Activated T-cell treated with anti-CD3 and anti-CD28 coated beads, Interleukin-2, amount 50 U/mL, for 1 hour (primary cell): ENCODE measurements around the gene CCDC148.
"Not testable (repeated sequence)": the region's sequence is repeated elsewhere in the genome, so short reads cannot be mapped to it uniquely, and the experiment has no call there.

Source experiments
- DNase-seq: peaks from one replicate; pipeline ENCODE4 v3.0.0-alpha.2; 2020

CCDC148 gene

DNA sequence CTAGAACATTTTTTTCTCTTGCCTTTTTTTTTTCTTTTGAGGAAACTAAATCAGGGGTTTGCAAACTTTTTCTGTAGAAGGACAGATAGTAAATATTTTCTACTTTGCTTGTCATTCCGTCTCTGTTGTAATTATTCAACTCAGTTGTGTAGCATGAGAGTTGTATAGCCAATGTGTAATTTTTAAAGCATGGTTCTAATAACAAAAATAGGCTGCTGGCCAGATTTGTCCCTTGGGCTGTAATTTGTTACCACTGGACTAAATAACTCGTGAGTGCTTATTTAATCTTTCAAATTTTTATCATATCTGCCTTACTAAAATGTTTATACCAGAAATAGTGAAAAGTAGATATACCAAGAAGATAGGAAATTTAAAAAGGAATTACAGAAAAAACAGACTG is 43.0 kb downstream of the CCDC148 start:
- no peak for DNase-seq

- no peak for DNase-seq
Observed at GRCh38 chr2:158412206-158412605, 44.3 kb downstream of the CCDC148 start.

- DNase-seq, result no peak
Observed at GRCh38 chr2:158411748-158412147, 44.8 kb downstream of the CCDC148 start.

DNA sequence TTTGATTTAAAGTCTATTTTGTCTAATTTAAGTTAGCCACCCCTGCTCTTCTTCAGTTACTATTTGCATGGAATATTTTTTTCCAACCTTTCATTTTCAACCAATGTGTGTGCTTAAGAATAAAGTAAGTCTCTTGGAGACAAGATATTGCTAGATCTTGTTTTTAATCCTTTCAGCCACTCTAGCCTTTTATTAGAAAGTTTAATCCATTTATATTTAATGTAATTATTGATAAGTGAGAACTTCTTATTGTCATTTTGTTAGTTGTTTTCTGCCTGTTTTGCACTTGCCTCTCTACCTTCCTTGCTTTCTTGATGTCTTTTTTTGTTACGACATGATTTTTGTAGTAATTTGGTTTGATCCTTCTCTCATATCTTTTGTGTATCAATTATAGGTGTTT is 46.4 kb downstream of the CCDC148 start:
- no peak for DNase-seq

DNA sequence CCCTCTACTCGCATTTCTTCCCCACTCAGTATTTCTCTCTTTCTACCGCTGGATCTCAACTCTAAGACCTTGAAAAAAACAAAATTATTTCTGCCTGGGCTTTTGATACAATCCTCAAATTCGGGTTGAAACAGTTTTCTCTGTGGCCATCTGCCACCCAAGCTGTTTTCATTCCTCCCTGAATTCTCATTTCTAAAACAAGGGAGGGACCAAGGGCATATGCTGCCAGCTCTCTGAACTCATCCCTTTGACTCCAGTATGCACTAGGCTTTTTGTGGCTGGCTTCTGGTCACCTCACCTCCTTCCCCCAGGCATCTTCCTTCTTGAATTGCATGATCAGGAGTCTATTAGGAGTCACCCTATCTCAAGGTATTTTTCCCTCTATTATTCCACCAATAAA is 49.5 kb downstream of the CCDC148 start:
- no peak for DNase-seq

- no peak for DNase-seq
Observed at GRCh38 chr2:158405341-158405740, 51.2 kb downstream of the CCDC148 start.

DNA sequence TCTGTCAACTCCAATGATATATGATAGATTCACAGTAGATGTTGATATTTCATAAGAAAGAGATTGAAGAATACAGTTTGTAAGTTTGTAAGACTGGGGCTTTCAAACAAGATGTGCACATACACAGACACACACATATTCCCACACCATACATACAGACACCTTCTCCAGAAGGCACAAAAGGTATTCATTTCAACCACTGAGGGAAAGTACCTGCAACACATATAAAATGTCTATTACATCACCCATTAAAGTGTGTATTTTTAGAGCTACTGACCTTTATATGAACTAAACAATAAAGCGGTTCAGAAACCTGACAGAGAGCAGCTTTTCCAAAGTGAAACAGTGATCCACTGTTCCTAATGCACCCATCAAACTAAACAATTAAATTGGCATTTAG is 53.3 kb downstream of the CCDC148 start:
- no peak for DNase-seq

DNA sequence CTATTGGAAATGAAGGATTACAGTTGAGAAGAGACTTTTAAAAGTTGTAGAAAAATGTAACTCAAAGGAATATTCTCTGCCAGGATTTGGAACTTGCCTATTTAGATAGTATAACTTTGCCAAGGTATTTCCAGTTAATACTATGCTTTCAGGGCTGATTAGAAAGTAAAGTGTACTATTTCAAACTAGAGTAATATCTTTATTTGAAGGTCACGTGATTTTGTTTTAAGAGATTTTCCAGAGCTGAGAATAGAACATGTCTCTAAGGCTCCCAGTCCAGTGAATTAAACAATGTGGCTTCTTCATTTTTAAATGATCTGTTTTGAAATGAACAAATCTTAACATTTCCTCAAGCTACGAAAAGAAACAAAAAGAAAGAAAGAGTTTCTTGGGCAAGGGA is 53.9 kb downstream of the CCDC148 start:
- DNase-seq, result no peak

GRCh38 chr2:158395166-158395565 is 61.4 kb downstream of the CCDC148 start:
- DNase-seq, result no peak

GRCh38 chr2:158394453-158394852 is 62.1 kb downstream of the CCDC148 start:
- DNase-seq, result no peak

DNA sequence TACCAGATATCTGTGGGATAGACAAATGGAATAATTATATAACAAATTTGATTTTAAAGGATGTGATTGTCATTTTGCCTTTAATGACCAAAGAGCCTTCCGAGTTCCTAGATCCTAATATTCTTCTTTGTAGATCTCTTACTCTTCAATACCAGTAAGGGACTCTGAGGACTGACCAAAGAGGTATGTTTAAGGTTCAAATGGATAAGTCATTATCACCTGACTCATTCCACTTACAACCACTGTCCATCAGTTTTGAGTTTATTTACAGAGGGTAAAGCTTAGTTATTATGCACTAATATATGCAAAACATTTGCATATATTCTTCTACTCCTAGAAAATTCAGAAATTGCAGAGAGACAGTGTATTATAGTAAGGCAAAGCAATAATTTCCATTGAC is 62.7 kb downstream of the CCDC148 start:
- DNase-seq, result no peak

GRCh38 chr2:158392687-158393086 is 63.9 kb downstream of the CCDC148 start:
- DNase-seq, result no peak

- DNase-seq, result no peak
Observed at GRCh38 chr2:158391876-158392275, 64.7 kb downstream of the CCDC148 start.

DNA sequence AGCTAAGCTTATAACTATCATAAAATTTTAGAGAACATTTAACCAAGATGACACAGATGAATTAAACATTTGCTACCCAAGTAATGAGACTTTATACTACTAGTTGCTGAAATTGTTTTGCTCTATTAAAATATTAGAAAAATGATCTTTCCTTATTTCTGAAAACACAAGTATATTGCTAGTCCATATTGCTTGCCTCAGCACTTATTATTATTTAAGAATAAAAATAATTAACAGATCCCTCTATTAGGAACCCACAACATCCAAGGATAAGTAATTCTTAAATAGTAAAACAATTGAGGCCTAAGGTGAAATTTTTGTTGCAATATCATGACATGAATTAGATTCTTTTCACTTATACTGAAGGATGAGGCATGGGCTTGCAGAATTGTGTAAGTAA is 65.2 kb downstream of the CCDC148 start:
- no peak for DNase-seq

DNA sequence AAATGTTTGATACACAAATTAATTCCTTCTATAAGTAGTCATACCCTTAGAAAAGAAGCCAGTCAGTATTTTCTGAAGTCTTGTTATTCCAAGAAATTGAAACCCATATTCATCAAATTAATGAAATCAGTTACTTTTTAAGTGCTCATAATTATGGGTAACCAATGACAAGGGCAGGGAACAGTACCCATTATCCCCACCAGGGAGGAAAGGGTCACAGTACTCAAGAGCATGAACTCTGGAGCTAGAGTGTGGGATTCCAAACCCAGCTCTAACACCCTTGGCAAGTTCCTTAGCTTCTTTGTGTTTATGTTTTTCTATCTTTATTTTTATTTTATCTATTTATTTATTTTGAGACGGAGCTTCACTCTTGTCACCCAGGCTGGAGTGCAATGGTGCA is 68.4 kb downstream of the CCDC148 start:
- DNase-seq, result no peak

DNA sequence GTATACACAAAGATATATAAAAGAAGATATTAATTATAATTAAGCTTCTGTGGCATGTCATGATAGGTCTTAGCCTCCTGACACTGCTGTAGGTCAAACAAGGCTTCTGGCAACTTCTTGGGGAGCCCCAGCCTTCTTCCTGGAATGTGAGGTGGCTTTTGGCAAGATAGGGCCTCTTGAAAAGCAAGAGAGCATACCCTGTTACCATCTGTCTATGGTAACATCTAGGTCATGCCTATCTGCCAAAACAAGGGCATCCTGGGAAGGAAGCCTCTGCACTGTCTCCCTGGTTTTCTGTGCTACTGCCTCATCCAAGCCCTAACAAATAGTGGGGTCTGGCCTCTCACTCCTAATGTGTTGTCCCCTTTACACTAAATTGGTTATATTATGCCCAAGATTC is 70.9 kb downstream of the CCDC148 start:
- DNase-seq, result no peak

GRCh38 chr2:158381978-158382377 is 74.6 kb downstream of the CCDC148 start:
- no peak for DNase-seq

GRCh38 chr2:158381205-158381604 is 75.3 kb downstream of the CCDC148 start:
- no peak for DNase-seq

DNA sequence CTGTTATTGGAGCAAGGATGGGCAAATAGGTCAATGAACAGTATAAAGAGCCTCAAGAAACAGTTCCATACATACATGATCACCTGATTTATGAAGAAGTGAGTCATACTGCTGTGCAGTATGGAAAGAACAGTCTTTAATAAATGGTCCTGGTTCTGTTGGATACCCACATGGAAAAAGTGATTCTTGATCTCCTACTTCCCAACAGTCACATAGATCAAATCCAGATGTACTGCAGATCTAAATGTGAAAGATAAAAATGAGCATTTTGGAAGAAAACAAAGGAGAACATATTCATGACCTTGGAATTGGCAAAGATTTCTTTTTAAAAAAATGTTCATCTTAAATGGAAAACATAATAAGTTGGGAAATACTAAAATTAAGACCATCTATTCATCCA is 75.8 kb downstream of the CCDC148 start:
- DNase-seq, result no peak

DNA sequence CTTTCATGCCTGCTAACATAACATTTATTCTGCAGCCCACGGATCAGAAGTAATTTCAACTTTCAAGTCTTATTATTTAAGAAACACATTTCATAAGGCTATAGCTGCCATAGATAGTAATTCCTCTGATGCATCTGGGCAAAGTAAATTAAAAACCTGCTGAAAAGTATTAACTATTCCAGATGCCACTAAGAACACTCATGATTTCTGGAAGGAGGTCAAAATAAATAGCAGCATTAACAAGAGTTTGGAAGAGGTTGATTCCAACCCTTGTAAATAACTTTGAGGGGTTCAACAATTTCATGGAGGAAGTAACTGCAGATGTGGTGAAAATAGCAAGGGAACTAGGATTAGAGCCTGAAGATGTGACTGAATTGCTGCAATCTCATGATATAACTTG is 77.6 kb downstream of the CCDC148 start:
- no peak for DNase-seq

DNA sequence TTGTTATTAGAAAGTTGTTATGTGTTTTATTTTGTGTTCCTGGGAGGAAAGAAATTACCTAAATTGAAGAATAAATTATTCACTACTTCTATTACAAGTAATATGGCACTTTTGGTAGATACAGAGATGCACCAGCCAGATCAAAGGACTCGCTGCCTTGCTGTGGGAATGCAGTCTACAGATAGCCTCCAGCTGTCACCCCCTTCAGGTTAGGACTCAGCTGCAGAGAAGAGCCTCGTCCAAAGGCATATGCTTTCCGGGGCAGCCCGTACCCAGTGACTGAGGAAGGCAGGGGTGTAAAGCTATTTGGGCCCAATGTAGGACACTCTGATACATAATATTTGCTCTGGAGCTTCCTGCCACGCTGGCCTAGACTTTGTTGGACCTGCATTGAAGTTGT is 90.2 kb downstream of the CCDC148 start:
- no peak for DNase-seq

DNA sequence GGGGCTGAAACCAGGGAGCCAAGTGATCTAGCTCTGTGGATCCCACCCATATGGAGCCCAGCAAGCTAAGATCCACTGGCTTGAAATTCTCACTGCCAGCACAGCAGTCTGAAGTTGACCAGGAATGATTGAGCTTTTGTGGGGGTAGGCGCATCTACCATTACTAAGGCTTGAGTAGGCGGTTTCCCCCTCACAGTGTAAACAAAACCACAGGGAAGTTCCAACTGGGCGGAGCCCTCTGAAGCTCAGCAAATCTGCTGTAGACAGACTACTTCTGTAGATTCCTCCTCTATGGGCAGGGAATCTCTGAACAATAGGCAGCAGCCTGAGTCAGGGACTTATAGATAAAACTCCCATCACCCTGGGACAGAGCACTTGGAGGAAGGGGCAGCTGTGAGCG is 96.7 kb downstream of the CCDC148 start:
- no peak for DNase-seq

GRCh38 chr2:158357699-158358098 is 98.9 kb downstream of the CCDC148 start:
- DNase-seq, result no peak

- DNase-seq, result no peak
Observed at GRCh38 chr2:158357122-158357521, 99.4 kb downstream of the CCDC148 start.

DNA sequence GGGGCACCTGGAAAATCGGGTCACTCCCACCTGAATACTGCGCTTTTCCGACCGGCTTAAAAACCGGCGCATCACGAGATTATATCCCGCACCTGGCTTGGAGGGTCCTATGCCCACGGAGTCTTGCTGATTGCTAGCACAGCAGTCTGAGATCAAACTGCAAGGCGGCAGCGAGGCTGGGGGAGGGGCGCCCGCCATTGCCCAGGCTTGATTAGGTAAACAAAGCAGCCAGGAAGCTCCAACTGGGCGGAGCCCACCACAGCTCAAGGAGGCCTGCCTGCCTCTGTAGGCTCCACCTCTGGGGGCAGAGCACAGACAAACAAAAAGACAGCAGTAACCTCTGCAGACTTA is 105.1 kb downstream of the CCDC148 start:
- not testable (repeated sequence) for DNase-seq

DNA sequence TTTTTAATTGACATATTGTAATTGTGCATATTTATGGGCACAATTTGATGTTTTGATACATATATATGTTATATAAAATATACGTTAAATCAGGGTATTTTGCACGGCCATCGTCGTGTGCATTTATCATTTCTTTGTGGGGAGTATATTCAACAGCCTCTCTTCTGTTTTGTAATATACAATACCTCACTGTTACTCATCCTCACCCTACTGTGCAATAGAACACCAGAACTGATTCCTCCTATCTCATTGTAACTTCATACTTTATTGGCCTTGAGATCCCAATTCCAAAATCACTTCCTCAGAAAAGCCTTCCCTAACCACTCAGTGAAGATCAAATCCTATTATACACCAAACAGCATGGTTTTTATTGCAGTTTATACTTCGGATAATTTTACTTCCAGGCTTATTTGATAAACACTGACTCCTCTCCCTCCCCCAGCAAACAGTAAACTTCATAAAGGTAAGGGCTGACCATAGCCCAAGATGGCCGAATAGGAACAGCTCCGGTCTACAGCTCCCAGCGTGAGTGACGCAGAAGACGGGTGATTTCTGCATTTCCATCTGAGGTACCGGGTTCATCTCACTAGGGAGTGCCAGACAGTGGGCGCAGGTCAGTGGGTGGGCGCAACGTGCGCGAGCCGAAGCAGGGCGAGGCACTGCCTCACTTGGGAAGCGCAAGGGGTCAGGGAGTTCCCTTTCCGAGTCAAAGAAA is 105.6 kb downstream of the CCDC148 start:
- DNase-seq, result not testable (repeated sequence)
